HepG2 (cell line): Measurements from ENCODE around the gene PLCXD1. TPM values are rescaled to one million over a fixed set of nuclear protein-coding genes. Genes with fewer than 3 reads are reported as not detected.

Source experiments
- AGO2 ChIP-seq: fragments of 200-400 bp; formaldehyde crosslinking; optimal IDR thresholded peaks from 2 replicates; pipeline ENCODE3; 2017; ENCODE audit warnings: mild to moderate bottlenecking, low read depth, low read length, moderate library complexity
- FOXC1 ChIP-seq: sonication (generic); formaldehyde crosslinking; IDR thresholded peaks from 2 replicates; pipeline ENCODE4 v1.8.0; 2022; ENCODE audit warnings: mild to moderate bottlenecking, missing genetic modification reagents, borderline replicate concordance
- HES4 ChIP-seq: sonication (generic); formaldehyde crosslinking; IDR thresholded peaks from 2 replicates; pipeline ENCODE4 v1.9.0; 2021; ENCODE audit warnings: mild to moderate bottlenecking, missing genetic modification reagents, borderline replicate concordance
- MTF1 ChIP-seq: sonication (generic); formaldehyde crosslinking; IDR thresholded peaks from 2 replicates; pipeline ENCODE4 v1.5.0; 2020; ENCODE audit warnings: missing genetic modification reagents
- MYC ChIP-seq: sonication (generic); formaldehyde crosslinking; IDR thresholded peaks from 2 replicates; pipeline ENCODE4 v1.9.0; 2021; ENCODE audit warnings: missing genetic modification reagents, borderline replicate concordance
- PCBP2 ChIP-seq: fragments of 200-400 bp; formaldehyde crosslinking; optimal IDR thresholded peaks from 2 replicates; pipeline ENCODE3; 2018; ENCODE audit warnings: low read length, low read depth; ENCODE audit not compliant: poor library complexity, severe bottlenecking
- RAD21 ChIP-seq: fragments of 450-650 bp; formaldehyde crosslinking; IDR thresholded peaks from 2 replicates; pipeline ENCODE4 v1.5.0; 2020; ENCODE audit warnings: mild to moderate bottlenecking
- SRSF1 ChIP-seq: fragments of 200-400 bp; formaldehyde crosslinking; optimal IDR thresholded peaks from 2 replicates; pipeline ENCODE3; 2017; ENCODE audit warnings: mild to moderate bottlenecking, low read depth, low read length, moderate library complexity
- UBTF ChIP-seq: sonication (generic); formaldehyde crosslinking; IDR thresholded peaks from 2 replicates; pipeline ENCODE4 v1.4.0; 2020; ENCODE audit warnings: mild to moderate bottlenecking, missing genetic modification reagents
- YEATS2 ChIP-seq: sonication (generic); formaldehyde crosslinking; IDR thresholded peaks from 2 replicates; pipeline ENCODE4 v1.4.0; 2020; ENCODE audit warnings: missing genetic modification reagents, borderline replicate concordance
- ZC3H13 ChIP-seq: sonication (generic); formaldehyde crosslinking; IDR thresholded peaks from 2 replicates; pipeline ENCODE4 v1.8.1; 2023; ENCODE audit warnings: mild to moderate bottlenecking, missing genetic modification reagents, moderate library complexity
- ZNF17 ChIP-seq: sonication (generic); formaldehyde crosslinking; IDR thresholded peaks from 2 replicates; pipeline ENCODE4 v1.5.0; 2020; ENCODE audit warnings: mild to moderate bottlenecking, missing genetic modification reagents
- ZNF350 ChIP-seq: sonication (generic); formaldehyde crosslinking; IDR thresholded peaks from 2 replicates; pipeline ENCODE4 v1.4.0; 2020; ENCODE audit warnings: mild to moderate bottlenecking, low read depth, missing genetic modification reagents, borderline replicate concordance
- ZNF44 ChIP-seq: sonication (generic); formaldehyde crosslinking; IDR thresholded peaks from 2 replicates; pipeline ENCODE4 v1.5.1; 2020; ENCODE audit warnings: mild to moderate bottlenecking, missing genetic modification reagents
- ZNF564 ChIP-seq: sonication (generic); formaldehyde crosslinking; IDR thresholded peaks from 2 replicates; pipeline ENCODE4 v1.8.1; 2023; ENCODE audit warnings: mild to moderate bottlenecking, missing genetic modification reagents
- ZNF75D ChIP-seq: sonication (generic); formaldehyde crosslinking; IDR thresholded peaks from 2 replicates; pipeline ENCODE4 v1.8.1; 2023; ENCODE audit warnings: missing genetic modification reagents, mild to moderate bottlenecking, borderline replicate concordance
- polyA plus RNA-seq, 8 experiments: library from polyadenylated mRNA; depleted of rRNA in 3 of 8; stranded (reverse) in 7 of 8; unstranded in 1 of 8; fragments of >200 nt; fragmentation: Illumina TruSeq in 4 of 8; extraction: Trizol in 4 of 8; gene quantifications; 2 replicates each; pipeline versions ENCODE4 v1.2.1 to v1.2.3, GENCODE V29; 2011 to 2016; ENCODE audit warnings: low read depth in 4 of 8, missing spikeins in 1 of 8, mixed read lengths in 1 of 8; ENCODE audit not compliant: insufficient read depth in 1 of 8
- total RNA-seq, 5 experiments: library from RNA; depleted of rRNA; stranded (reverse); fragments of >200 nt; fragmentation: Illumina TruSeq; extraction: Trizol; gene quantifications; 2 replicates each; pipeline ENCODE4 v1.2.3, GENCODE V29; 2016; ENCODE audit warnings: low read depth in 1 of 5
- TF ChIP-seq, protein P1 (sequence below): sonication (generic); formaldehyde crosslinking; conservative IDR thresholded peaks from 2 replicates; pipeline ENCODE4 v1.4.0; 2020; ENCODE audit warnings: missing genetic modification reagents
- TF ChIP-seq, protein P2 (sequence below): sonication (generic); formaldehyde crosslinking; IDR thresholded peaks from 2 replicates; pipeline ENCODE4 v1.5.0; 2020; ENCODE audit warnings: mild to moderate bottlenecking, missing genetic modification reagents, borderline replicate concordance
- TF ChIP-seq, protein P3 (sequence below): sonication (generic); formaldehyde crosslinking; IDR thresholded peaks from 2 replicates; pipeline ENCODE4 v1.9.0; 2022; ENCODE audit warnings: missing genetic modification reagents, mild to moderate bottlenecking, borderline replicate concordance

PLCXD1 gene
- total and polyA plus RNA-seq, 2 of the 13 experiments (the other 11 are each of a cell fraction or from before 2014, with no cell fraction given), result 87.7 to 153 TPM

DNA sequence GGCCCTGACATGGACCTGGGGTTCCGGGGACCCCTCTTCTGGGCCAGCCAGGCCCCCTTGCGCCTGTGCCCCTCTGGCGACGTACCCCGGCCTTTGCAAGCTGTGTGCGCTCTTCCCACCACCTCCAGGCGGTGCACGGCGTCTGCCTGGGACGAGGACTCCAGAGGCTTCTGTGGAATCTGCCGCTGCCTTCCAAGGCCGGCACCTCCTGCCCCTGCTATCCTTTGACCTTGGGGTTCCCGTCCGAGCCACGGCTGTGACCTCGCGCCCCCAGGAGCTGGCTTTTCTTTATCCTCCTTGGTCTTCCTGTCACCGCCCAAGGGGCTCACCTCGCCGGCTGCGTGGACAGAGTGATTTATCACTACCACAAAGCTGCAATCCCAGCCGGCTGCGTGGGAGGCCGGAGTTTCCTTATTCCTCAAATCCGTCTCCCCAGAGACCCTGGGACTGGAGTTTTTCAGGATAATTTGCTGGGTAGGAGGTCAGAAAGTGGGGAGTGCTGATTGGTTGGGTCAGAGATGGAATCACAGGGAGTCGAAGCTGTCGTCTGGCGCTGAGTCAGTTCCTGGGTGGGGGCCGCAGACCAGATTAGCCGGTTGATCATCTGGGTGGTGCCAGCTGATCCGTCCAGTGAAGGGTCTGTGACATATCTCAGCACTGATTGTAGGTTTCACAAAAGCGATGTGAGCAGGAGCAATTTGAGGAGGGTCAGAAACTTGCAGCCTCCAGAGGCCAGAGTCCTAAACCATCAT, 19.8 kb upstream of the PLCXD1 start (continued):
- peak; percentile 51; the same call in 1 of the 2 replicates for TF ChIP-seq FOXC1 (CRISPR knock-in tag)
- peak; percentile 45; the same call in 1 of the 2 replicates for TF ChIP-seq HES4 (CRISPR knock-in tag)
- no peak for TF ChIP-seq YEATS2
- no peak for TF ChIP-seq ZNF75D (CRISPR knock-in tag)
- TF ChIP-seq PCBP2, result no peak
- TF ChIP-seq RAD21 (CRISPR knock-in tag), result peak; percentile 48; the same call in 1 of the 2 replicates
- TF ChIP-seq UBTF (CRISPR knock-in tag), result peak; percentile 64
- 0 out of 2 replicates have a peak, but pooled peaks have one; percentile 47 for TF ChIP-seq ZNF564 (CRISPR knock-in tag)
- no peak for TF ChIP-seq ZNF17
- TF ChIP-seq ZNF44 (CRISPR knock-in tag), result no peak
- no peak for TF ChIP-seq MYC (CRISPR knock-in tag)
- TF ChIP-seq SRSF1, result no peak
- TF ChIP-seq MTF1 (CRISPR knock-in tag), result no peak
- TF ChIP-seq, protein P1, sequence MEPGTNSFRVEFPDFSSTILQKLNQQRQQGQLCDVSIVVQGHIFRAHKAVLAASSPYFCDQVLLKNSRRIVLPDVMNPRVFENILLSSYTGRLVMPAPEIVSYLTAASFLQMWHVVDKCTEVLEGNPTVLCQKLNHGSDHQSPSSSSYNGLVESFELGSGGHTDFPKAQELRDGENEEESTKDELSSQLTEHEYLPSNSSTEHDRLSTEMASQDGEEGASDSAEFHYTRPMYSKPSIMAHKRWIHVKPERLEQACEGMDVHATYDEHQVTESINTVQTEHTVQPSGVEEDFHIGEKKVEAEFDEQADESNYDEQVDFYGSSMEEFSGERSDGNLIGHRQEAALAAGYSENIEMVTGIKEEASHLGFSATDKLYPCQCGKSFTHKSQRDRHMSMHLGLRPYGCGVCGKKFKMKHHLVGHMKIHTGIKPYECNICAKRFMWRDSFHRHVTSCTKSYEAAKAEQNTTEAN, result no peak
- peak; percentile 63 for TF ChIP-seq AGO2
- peak; percentile 62; the same call in 1 of the 2 replicates for TF ChIP-seq ZNF350
- TF ChIP-seq ZC3H13 (CRISPR knock-in tag), result 0 out of 2 replicates have a peak, but pooled peaks have one; percentile 72
- TF ChIP-seq, protein P2, sequence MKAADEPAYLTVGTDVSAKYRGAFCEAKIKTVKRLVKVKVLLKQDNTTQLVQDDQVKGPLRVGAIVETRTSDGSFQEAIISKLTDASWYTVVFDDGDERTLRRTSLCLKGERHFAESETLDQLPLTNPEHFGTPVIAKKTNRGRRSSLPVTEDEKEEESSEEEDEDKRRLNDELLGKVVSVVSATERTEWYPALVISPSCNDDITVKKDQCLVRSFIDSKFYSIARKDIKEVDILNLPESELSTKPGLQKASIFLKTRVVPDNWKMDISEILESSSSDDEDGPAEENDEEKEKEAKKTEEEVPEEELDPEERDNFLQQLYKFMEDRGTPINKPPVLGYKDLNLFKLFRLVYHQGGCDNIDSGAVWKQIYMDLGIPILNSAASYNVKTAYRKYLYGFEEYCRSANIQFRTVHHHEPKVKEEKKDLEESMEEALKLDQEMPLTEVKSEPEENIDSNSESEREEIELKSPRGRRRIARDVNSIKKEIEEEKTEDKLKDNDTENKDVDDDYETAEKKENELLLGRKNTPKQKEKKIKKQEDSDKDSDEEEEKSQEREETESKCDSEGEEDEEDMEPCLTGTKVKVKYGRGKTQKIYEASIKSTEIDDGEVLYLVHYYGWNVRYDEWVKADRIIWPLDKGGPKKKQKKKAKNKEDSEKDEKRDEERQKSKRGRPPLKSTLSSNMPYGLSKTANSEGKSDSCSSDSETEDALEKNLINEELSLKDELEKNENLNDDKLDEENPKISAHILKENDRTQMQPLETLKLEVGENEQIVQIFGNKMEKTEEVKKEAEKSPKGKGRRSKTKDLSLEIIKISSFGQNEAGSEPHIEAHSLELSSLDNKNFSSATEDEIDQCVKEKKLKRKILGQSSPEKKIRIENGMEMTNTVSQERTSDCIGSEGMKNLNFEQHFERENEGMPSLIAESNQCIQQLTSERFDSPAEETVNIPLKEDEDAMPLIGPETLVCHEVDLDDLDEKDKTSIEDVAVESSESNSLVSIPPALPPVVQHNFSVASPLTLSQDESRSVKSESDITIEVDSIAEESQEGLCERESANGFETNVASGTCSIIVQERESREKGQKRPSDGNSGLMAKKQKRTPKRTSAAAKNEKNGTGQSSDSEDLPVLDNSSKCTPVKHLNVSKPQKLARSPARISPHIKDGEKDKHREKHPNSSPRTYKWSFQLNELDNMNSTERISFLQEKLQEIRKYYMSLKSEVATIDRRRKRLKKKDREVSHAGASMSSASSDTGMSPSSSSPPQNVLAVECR (CRISPR knock-in tag), result no peak
- TF ChIP-seq, protein P3, sequence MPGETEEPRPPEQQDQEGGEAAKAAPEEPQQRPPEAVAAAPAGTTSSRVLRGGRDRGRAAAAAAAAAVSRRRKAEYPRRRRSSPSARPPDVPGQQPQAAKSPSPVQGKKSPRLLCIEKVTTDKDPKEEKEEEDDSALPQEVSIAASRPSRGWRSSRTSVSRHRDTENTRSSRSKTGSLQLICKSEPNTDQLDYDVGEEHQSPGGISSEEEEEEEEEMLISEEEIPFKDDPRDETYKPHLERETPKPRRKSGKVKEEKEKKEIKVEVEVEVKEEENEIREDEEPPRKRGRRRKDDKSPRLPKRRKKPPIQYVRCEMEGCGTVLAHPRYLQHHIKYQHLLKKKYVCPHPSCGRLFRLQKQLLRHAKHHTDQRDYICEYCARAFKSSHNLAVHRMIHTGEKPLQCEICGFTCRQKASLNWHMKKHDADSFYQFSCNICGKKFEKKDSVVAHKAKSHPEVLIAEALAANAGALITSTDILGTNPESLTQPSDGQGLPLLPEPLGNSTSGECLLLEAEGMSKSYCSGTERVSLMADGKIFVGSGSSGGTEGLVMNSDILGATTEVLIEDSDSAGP, result peak; percentile 52; the same call in 1 of the 2 replicates
